ENCODE measurements around the gene STAT1. TPM values are rescaled to one million over a fixed set of nuclear protein-coding genes. Genes with fewer than 3 reads are reported as not detected.

STAT1 gene
- total and polyA plus RNA-seq, 8 donors: 8.2 to 51.8 (median 24.4) TPM

GRCh38 chr2:190981333-190981732, 32.6 kb downstream of the STAT1 start:
- no peak for TF ChIP-seq CTCF (IDR thresholded peaks at IDR 0.05)
- Histone ChIP-seq H3K27me3 (no peaks in the 10 kb centered on the region), H3K36me3 (peaks cover 0 to 79% (median 36%) of the 10 kb centered on the region in 3 donors), H3K4me1 (no peaks in the 10 kb centered on the region), H3K27ac (peak overlapping the region in 1 of 4 donors; percentile 65), H3K4me3 (no peak overlapping the region), H3K9me3 (no peaks in the 10 kb centered on the region)
- 86 to 90% methylated on average over 6 of the region's 6 CpGs for WGBS, 2 donors
- ATAC-seq (no peak), FAIRE-seq (no peak), DNase-seq (no peak)
- intact Hi-C loops (cut with DNase I): no loop called here

- intact Hi-C loops (cut with DNase I): no loop called here
- FAIRE-seq: no peak
- Histone ChIP-seq H3K27ac (peak overlapping the region in 3 of 4 donors; percentile 0 to 75 (median 65)), H3K36me3 (peaks cover 0 to 79% (median 42%) of the 10 kb centered on the region in 3 donors), H3K4me1 (no peaks in the 10 kb centered on the region), H3K4me3 (no peak overlapping the region), H3K27me3 (no peaks in the 10 kb centered on the region), H3K9me3 (no peaks in the 10 kb centered on the region)
- 72 to 73% methylated on average over 10 of the region's 10 CpGs for WGBS, 2 donors
- no peak for TF ChIP-seq CTCF (IDR thresholded peaks at IDR 0.05)
- ATAC-seq: peak in 2 of 4 donors; percentile 18 to 37
- no peak for DNase-seq
Measured at GRCh38 chr2:190980630-190981209, 33.3 kb downstream of the STAT1 start.

- Histone ChIP-seq H3K27me3 (no peaks in the 10 kb centered on the region), H3K4me1 (no peaks in the 10 kb centered on the region), H3K27ac (peak overlapping the region in 3 of 4 donors; percentile 0 to 75 (median 65)), H3K4me3 (no peak overlapping the region), H3K36me3 (peaks cover 0 to 82% (median 45%) of the 10 kb centered on the region in 3 donors), H3K9me3 (no peaks in the 10 kb centered on the region)
- intact Hi-C loops (cut with DNase I): no loop called here
- TF ChIP-seq CTCF (IDR thresholded peaks at IDR 0.05): no peak
- FAIRE-seq (no peak), ATAC-seq (peak; percentile 52 to 90 (median 88)), DNase-seq (peak in 5 of 6 donors; percentile 32 to 57 (median 39))
- WGBS, 2 donors: 53 to 56% methylated on average over 14 of the region's 14 CpGs
Measured at GRCh38 chr2:190979906-190980629, 33.9 kb downstream of the STAT1 start.

- Histone ChIP-seq H3K27ac (no peak overlapping the region), H3K9me3 (no peaks in the 10 kb centered on the region), H3K27me3 (no peaks in the 10 kb centered on the region), H3K4me1 (no peaks in the 10 kb centered on the region), H3K4me3 (no peak overlapping the region), H3K36me3 (peaks cover 0 to 78% (median 42%) of the 10 kb centered on the region in 3 donors)
- DNase-seq (no peak), FAIRE-seq (no peak), ATAC-seq (no peak)
- intact Hi-C loops (cut with DNase I): no loop called here
- 93% methylated on average over 17 of the region's 17 CpGs for WGBS, 2 donors
- no peak for TF ChIP-seq CTCF (IDR thresholded peaks at IDR 0.05)
Measured at GRCh38 chr2:190978389-190979053, 35.5 kb downstream of the STAT1 start.

Data from pancreas (tissue), 10 donors.